HG03135 (cell line): ENCODE data around the gene ACOT13.
A peak's percentile ranks its signal among the peaks of the same experiment; 100 is the strongest.
"Not testable (repeated sequence)": the region's sequence is repeated elsewhere in the genome, so short reads cannot be mapped to it uniquely, and the experiment has no call there.

ENCODE experiments used
- ATAC-seq: cut with Tn5 transposase; IDR thresholded peaks from one replicate; pipeline ENCODE4 v1.9.1; 2021; ENCODE audit warnings: mild to moderate bottlenecking, moderate library complexity; ENCODE audit not compliant: unreplicated experiment

Gene ACOT13

GRCh38 chr6:24661759-24662158 is 5.1 kb upstream of the ACOT13 start:
- ATAC-seq: not testable (repeated sequence)

- no peak for ATAC-seq
Observed at GRCh38 chr6:24662236-24662635, 4.6 kb upstream of the ACOT13 start.

GRCh38 chr6:24663189-24663588 is 3.7 kb upstream of the ACOT13 start:
- ATAC-seq: no peak

- ATAC-seq: no peak
Observed at GRCh38 chr6:24664046-24664987, 2.6 kb upstream of the ACOT13 start.

GRCh38 chr6:24666097-24666640 is 708 bp upstream of the ACOT13 start:
- ATAC-seq: peak; percentile 51

DNA sequence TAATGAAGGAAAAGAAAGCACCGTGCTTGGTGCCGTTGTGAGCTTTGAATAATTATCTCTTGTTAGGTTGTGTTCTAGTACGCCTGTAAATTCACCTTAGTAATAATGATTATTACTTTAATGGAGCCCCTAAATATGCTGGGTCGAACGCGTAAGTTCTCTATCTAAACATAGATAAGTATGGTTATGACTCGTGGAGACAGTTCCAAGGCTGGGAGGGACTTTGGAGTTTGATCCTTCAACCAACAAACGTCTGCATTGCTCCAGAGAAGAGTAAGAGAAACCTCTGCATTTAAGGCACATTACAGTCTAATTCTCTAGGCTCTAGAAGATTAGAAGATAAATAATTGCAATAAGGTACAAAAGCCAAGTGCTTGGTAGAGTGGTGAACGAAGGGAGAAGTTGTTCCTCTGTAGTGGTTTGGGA is 514 bp downstream of the ACOT13 start:
- peak; percentile 7 for ATAC-seq

GRCh38 chr6:24668066-24668996 is 1.5 kb downstream of the ACOT13 start:
- not testable (repeated sequence) for ATAC-seq

DNA sequence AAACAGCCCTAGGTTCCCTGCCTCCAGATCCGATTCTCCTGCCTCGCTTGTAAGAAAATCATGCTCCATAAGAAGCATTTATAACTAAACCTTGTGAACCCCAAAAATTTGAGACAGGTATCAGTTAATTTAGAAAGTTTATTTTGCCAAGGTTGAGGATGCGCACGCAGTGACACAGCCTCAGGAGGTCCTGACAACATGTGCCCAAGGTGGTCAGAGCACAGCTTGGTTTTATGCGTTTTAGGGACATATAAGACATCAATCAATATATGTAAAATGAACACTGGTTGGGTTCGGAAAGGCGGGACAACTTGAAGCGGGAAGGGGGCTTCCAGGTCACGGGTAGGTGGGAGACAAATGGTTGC is 2.1 kb downstream of the ACOT13 start:
- no peak for ATAC-seq

GRCh38 chr6:24670492-24670891 is 3.6 kb downstream of the ACOT13 start:
- not testable (repeated sequence) for ATAC-seq

DNA sequence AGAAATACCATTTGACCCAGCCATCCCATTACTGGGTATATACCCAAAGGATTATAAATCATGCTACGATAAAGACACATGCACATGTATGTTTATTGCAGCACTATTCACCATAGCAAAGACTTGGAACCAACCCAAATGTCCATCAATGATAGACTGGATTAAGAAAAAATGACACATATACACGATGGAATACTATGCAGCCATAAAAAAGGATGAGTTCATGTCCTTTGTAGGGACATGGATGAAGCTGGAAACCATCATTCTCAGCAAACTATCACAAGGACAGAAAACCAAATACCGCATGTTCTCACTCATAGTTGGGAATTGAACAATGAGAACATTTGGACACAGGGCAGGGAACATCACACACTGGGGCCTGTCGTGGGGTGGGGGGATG is 4.2 kb downstream of the ACOT13 start:
- not testable (repeated sequence) for ATAC-seq

- no peak for ATAC-seq
Observed at GRCh38 chr6:24672620-24673182, 5.8 kb downstream of the ACOT13 start.

- no peak for ATAC-seq
Observed at GRCh38 chr6:24673625-24674024, 6.7 kb downstream of the ACOT13 start.

GRCh38 chr6:24678792-24679352 is 12.0 kb downstream of the ACOT13 start:
- ATAC-seq: not testable (repeated sequence)

- no peak for ATAC-seq
Observed at GRCh38 chr6:24680582-24680981, 13.7 kb downstream of the ACOT13 start.

DNA sequence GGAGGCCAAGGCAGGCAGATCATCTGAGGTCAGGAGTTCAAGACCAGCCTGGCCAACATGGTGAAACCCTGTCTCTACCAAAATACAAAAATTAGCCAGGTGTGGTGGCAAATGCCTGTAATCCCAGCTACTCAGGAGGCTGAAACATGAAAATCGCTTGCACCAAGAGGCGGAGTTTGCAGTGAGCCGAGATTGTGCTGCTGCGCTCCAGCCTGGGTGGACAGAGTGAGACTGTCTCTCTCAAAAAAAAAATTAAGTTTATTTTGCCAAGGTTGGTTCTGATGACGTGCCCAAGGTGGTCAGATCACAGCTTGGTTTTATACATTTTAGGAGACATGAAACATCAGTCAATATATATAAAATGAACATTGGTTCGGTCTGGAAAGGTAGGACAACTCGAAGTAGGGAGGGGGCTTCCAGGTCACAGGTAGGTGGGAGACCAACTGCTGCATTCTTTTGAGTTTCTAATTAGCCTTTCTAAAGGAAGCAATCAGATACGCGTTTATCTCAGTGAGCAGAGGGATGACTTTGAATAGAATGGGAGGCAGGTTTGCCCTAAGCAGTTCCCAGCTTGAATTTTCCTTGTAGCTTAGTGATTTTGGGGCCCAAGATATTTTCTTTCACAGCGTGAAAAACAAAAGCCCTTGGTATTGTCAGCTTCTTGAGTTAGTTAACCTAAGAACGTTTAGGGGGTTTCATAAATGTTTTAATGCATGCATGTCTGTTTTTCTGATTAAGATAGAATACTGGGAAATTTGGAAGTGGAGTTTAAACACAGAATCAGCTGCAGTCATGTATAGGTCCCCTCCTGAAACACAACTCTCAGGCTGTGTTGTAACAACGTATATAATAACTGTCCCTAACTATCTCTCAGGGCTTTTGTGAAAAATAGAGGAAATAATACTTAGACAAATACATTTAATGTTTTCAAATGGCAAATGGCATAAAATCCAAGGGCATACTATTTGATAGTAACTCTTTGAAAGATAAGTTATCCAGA is 16.7 kb downstream of the ACOT13 start:
- ATAC-seq: no peak

GRCh38 chr6:24686408-24686807 is 19.5 kb downstream of the ACOT13 start:
- ATAC-seq: no peak

GRCh38 chr6:24686946-24687345 is 20.1 kb downstream of the ACOT13 start:
- ATAC-seq: no peak

- ATAC-seq: no peak
Observed at GRCh38 chr6:24689964-24690363, 23.1 kb downstream of the ACOT13 start.

- no peak for ATAC-seq
Observed at GRCh38 chr6:24690593-24690992, 23.7 kb downstream of the ACOT13 start.
